VCaP (cell line): ENCODE data around the gene MYL5.

Source experiments
- H3K27ac ChIP-seq: fragments of 450-650 bp; 2 replicates; pipeline ENCODE4 v1.5.1; 2017
- CTCF ChIP-seq: fragments of 450-650 bp; conservative IDR thresholded peaks from 2 replicates; pipeline ENCODE4 v1.5.1; 2017; ENCODE audit warnings: mild to moderate bottlenecking, moderate library complexity

Gene MYL5

GRCh38 chr4:684623-685327, 10.4 kb downstream of the MYL5 start:
- no peak overlapping the region for H3K27ac ChIP-seq
- no peak for TF ChIP-seq CTCF

- no peak for TF ChIP-seq CTCF
- no peak overlapping the region for H3K27ac ChIP-seq
These were observed 11.5 kb downstream of the MYL5 start for GRCh38 chr4:685679-686412.

- no peak for TF ChIP-seq CTCF
- no peak overlapping the region for H3K27ac ChIP-seq
These were observed 12.2 kb downstream of the MYL5 start for GRCh38 chr4:686413-687040.

- H3K27ac ChIP-seq, result no peak overlapping the region
- TF ChIP-seq CTCF, result no peak
These were observed 13.0 kb downstream of the MYL5 start for GRCh38 chr4:687048-687970.

GRCh38 chr4:687971-688853, 13.9 kb downstream of the MYL5 start:
- H3K27ac ChIP-seq, result no peak overlapping the region
- TF ChIP-seq CTCF, result no peak

GRCh38 chr4:688854-689681, 14.7 kb downstream of the MYL5 start, which contains the start of gene SLC49A3:
SLC49A3 (minus strand) TSS chr4:689151; CDS start chr4:689127, 24 bp downstream.
- TF ChIP-seq CTCF, result no peak
- H3K27ac ChIP-seq, result no peak within 1 kb of the TSS
